NCI-H1092 (cell line): ENCODE measurements around the gene EPHB2.
"Not testable (repeated sequence)": the region's sequence is repeated elsewhere in the genome, so short reads cannot be mapped to it uniquely, and the experiment has no call there.

Experiments used
- DNase-seq: peaks from one replicate; lab custom pipeline; 2025; lab: John Stamatoyannopoulos, UW

The EPHB2 gene

DNA sequence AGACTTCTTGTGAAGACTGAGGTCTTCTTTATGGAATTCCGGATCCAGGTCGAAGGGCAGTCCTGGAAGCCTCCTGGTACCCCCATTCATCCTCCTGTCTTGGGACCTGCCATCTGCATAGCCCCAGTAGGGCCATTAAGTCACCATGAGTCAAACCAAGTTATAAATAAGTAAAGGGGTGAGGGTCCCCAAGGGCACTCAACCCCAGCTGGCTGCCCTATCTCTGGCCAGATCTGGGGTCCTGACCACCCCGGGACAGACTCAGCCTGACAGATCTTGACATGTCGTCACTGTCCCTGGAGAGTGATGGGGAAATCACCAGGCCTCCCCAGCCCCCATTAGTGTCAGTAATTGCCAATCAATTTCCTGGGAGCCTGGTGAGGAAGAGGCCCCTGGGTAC, 108.7 kb downstream of the EPHB2 start:
- no peak for DNase-seq

DNA sequence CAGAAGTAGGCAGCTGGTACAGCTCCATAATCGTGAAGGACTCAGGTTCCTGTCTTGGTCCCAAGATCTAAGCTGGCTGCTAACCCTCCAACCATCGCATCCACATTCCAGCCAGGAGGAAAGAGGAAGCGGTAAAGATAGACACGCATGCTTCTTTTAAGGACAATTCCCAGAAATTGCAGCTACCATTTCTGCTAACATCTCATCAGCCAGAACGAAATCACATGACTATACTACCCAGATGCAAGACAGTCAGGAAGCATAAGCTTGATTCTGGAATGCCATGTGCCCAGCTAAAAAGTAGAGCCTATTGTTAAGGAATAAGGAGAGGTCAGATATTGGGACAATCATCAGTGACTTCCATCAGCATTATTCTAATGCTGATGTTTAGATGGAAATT, 110.4 kb downstream of the EPHB2 start:
- DNase-seq: no peak

DNA sequence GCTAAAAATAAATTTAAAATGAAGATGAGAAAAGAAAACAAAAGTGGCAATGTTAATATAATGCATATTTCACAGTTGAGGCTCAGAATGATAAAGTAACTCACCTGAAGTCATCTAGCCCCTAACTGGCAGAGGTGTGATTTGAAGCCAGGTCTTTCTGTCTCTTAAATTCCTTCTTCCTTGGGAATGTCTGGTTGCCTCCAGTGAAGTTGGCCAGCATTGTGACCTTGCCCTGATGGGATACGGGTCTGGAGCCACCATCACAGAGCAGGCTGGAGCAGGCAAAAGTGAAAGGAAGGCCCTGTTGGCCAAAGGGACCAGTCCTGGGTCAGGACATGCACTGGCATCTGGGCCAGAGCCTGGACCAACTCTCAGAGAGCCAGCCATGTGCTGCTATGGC, 111.7 kb downstream of the EPHB2 start:
- DNase-seq: no peak

DNA sequence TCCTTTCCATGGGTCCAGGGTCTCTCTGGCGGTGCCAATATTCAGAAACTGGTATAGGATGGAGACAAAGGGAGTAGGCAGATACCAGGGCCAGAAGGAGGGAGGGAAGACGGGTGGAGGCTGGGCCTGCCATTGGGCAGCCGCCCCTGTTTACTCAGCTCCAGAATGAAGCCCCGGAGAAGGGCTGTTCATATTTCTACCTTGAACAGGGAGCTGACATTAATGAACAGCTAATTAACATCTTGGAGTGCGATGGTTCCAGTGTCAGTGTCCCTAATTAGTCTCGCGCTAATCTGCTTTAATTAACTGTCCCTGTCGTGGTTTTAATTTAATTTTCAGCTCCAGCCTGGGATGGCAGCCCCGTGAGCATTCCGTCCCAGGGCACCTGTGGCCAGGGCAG, 113.8 kb downstream of the EPHB2 start:
- DNase-seq: no peak

DNA sequence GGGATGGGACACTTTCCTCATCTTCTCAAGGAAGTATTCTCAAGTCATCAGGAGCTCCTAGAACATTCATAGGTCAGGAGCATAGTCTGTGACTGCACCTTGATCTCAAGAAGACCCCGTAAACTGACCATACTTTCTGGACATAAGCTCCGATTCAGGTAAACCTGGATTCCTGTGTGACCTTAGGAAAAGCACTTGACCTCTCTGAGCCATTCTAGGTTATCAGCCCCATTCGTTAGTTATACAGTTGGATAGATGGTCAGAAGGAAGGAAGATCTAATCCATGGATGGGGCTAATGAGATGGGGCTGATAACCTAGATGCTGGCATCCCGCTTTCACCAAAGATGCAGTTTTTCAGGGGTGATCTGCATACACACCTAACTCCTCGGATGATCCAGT, 114.3 kb downstream of the EPHB2 start:
- DNase-seq: no peak

DNA sequence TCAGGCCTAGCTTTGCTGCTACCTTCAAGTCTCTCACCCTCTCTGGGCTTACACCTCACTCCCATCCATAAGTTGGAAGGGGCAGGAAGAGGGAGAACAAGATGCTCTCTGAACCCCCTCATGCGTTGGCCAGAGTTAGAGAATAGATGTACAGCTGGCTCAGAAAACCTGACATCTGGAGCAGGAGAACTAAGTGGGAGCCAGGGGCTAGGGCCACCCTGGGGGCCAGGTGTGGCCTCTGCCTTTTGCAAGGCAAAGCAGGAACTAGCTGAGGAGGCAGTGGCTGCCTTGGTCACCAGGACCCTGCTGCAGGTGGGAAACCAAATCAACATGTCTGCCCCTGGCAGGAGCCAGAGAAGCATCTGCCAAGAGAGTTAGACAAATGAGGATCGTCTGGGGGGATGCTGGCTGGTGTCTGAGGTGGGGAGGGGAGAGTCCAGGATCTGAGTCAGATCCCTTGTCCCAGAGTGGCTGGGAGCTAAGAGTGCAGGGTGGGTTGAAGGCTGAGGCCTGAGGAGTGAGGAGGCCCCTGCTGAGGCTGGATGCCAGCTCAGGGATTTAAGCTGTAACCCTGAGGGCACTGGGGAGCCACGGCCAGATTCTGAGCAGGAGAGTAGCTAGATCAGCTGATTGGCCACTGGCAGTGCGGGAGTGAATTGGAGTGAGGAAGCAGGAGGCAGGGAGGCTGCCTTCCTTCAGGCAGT, 115.0 kb downstream of the EPHB2 start:
- no peak for DNase-seq

DNA sequence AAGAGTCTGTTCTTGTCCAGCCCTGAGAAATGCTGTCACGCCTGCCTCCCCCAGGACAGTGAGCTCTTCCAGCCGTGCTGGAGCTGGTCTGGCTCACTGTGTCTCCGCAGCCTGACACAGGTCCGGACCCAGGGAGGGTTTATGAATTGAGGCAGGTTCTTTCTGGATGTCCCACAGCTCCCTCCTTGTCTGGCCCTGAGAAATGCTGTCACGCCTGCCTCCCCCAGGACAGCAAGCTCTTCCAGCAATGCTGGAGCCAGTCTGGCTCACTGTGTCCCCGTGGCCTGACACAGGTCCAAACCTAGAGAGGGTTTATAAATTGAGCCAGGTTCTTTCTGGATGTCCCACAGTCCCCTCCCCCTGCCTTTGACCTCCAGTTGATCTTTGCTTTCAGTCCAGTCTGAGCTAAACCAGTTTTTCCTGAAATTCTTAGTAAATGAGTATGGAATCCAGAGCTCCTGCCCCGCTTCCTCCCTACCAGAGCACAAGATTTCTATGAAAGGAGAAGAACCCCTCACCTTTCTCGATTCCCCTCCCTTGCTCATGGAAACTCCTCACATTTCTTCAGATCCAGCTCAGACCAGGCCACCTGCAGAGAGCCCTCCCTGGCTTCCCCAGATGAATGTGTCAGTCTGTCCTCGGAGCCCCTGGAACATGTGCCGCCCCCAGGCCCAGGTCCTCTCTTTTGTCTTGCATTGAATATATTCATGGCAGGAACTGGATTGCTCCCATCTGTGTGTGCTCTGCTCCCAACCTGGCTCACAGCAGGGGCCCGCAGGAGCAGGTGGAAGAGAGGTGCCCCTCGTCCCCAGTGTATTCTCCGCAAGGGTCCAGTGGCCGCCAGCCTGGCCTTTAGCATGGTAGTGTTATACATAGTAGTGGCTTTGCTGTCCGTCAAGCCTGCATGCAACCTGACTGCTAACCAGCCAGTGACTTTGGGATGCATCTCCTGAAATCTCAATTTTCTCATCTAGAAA, 116.3 kb downstream of the EPHB2 start:
- DNase-seq: peak; percentile 15

DNA sequence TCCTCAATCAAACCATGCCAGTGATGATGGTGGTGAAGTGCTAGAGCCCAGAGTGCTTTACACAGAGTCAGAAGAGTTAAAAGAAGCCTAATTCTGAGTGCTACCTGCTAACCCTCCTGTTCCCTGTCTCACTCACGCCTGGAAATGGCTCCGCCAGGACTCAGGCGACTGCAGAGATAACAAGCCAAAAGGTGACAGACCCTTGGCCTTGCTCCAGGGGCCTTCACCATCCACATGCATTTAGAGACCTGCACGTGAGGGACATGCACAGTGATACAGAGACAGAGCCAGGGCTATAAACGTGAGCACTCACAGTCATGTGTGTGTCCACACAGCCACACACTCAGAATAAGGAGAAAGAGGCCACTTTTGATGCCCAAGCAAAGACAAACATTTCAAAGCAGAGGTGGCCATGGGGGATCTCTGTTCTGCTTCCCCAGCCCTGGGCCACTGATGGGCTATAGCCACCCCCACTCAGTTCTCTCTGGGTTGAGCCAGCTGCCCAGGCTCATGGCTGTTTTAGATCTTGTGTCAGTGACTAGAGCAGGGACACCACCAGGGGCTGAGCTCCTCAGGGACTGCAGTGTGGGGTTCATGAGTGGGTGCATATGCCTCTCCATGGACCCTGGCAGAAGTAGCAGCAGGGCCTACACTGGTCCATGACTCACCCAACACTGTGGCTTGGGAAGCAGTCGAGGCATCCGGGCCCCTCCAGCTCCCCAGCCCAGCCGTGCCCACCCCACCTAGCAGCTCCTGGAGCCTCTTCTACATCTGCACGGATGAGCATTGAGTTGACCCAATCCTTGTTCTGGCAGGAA, 117.2 kb downstream of the EPHB2 start:
- no peak for DNase-seq

DNA sequence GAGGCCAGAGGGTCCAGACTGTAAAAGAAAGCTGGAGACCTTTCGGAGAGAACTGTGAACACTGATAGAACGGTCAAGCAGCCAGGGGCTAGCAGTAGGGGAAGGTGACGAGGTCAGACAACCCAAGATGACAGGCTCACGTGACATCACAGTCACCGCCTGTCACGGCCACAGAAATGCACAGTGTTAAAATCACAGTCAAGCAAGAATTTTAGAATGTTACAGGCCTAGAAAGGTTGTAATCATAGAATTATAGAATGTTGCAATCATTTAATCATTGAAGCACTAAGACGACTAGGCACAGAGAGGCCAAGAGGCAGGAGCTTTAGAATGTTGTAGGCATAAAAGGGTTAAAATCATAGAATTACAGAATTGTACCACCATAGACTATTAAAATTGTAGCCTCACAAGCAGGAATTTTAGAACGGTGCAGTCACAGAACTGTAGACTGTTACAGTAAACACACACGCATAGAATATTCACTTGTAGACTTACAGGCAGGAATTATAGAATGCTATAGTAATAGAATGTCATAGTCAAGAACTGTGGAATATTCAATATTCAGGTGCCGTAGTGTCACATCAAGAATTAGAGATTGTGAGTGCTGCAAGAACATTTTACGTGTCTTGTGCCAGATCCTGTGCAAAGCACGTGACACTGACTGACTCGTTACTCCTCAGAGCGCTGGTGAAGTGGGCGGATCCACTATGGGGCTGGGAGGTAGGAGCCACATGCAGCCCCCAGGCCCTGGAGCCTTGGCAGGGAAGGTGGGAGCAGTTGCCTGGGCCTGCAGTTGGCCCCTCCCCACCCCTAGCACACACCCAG, 118.1 kb downstream of the EPHB2 start:
- DNase-seq: no peak

DNA sequence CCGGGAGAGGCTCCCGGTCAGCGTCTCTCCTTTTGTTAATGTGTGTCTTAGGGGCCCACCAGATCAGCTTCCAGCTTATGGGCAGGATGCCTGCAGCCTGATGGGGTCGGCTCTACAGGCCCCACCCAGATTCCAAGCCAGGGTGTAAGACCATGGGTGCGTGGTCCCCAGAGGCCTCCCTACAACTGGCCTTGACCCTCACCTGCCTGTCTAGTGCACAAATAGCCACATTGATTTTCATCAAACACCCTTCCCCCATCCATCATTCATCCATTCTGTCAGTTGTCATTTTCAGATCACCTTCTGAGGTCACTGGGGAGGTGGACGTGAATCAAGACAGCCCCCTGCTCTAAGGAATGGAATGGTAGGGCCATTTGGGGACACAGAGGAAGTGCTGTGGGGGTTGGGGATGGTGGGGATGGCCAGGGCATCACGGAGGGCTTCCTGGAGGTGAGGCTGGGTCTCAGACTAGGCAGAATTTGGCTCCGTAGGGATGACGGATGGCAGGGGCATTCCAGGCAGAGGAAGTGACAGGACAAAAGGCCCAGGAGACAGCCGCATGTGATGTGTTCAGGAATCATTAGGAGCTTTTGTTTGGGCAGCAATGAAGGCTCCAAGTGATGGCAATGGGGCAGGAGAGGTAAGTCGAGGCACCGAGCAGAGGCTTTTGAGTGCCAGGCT, 118.8 kb downstream of the EPHB2 start:
- DNase-seq: no peak

DNA sequence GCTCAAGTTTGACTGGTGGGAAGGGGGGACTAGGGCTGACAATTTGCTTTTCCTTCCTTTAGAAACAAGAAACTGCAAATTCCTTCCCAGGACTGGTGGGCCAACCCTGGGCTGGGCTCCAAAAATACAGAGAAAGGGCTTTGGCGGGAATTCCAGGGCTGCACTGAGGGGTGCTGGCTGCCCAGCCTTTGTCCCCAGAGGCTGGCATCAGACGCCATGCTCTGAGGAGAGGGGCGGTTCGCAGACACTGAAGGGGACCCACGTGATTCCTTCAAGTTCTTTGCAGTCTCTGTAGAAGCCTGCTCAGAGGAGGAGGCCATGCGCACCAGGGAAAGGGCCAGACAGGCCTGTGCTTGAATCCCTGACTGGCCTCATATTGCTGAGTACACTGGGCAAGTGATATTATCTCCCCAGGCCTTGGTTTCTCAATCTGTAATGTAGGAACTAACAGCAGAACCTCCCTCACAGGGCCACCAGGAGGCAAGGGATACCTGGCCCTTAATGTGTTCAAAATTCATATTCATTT, 119.5 kb downstream of the EPHB2 start:
- no peak for DNase-seq

DNA sequence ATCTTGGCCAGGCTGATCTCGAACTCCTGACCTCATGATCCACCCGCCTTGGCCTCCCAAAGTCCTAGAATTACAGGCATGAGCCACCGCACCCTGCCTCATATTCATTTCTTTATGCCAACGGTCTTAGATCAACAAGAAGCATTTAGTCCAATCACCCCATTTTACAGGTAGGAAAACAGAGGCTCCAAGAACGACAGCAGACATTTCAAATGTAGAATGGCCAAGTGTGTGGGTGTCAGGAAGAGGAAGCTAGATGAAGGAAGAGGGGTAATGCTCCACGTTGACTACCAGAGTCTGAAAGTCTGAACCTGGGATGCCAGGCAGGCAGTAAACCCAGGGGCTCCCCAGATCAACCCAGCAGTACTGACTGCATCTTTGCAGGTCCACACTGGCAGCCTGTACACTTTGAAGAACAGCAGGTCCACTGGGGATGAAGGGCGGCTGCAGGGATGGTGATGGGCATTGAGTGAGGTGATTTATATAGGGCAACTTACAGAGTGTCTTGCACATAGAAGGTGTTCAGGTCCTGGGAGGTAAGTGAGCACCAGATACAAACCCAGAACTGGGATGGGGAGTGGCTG, 120.2 kb downstream of the EPHB2 start:
- DNase-seq: no peak

DNA sequence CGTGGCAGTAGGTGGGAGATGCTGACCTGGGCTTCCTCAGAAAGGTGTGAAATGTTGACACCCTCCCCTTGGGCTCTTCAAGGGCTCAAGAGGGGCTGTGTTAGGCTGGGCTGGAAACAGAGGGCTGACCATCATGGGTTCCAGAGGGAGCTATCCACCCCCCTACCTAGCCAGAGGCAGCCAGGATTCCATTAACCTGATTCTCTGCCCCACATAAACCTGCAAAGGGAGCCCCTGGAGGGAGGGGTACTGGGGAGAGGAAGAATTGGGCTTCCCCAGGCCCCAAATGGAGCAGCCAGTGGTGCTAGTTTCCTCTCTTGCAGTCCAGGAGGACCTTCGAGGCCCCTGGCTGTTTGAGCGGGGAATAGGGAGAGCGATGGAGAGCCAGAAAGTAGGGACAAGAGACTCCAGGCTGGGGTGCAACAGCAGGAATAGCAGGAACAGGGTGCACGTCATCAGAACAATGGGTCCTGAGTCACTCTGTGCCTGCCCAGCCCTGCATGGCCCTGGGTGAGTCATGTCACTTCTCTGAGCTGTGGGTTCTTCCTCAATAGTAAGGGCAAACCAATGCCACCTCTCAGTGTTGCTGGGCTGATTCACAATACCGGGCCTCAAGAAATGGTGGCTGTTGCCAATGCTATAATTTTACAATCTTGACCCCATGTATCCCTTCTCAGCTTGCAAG, 121.2 kb downstream of the EPHB2 start:
- DNase-seq: no peak

DNA sequence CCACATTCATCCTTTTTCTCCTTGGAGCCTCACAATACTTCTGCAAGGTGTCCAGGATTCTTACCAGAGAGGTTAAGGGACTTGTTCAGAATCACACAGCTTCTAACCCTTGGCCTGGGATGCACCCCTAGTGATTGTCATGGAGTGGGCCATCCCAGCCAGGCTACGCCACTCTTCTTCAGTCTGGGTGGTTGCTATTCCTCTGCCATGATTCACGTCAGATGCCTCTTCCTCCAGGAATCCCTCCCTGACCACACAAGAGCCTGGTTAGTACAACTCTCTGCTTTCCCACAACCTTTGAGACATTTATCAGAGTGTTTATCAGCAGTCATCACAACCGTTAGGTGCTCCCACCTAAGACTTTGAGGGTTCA, 121.8 kb downstream of the EPHB2 start:
- DNase-seq: no peak

DNA sequence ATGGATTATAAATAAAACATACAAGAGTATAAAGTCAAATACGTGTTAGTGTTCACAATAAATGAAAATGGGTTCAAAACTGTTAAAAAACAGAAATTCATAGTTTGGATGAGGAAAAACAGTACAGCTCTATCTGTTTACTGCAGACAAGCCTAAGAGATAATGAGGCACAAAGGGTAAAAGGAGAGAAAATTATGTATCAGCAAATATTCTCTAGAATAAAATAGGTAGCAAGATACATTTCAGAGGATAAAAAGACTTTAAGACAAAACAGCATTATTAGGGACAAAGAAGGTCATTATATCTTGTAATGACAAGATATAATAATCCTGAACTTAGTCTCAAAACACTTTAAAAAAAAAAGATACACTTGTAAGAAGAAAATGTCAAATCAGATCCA, 123.1 kb downstream of the EPHB2 start:
- no peak for DNase-seq

DNA sequence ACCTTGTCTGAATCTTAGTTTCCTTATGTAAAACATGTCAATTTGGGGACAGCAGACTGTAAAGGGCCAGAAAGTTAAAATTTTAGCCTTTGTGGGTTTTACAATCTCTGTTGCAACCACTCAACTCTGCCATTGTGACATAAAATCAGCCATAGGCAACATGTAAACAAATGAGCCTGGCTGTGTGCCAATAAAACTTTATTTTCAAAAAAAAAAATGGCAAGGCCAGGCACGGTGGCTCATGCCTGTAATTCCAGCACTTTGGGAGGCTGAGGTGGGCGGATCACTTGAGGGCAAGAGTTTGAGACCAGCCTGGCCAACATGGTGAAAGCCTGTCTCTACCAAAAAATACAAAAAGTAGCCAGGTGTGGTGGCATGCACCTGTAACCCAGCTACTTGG, 123.8 kb downstream of the EPHB2 start:
- not testable (repeated sequence) for DNase-seq

DNA sequence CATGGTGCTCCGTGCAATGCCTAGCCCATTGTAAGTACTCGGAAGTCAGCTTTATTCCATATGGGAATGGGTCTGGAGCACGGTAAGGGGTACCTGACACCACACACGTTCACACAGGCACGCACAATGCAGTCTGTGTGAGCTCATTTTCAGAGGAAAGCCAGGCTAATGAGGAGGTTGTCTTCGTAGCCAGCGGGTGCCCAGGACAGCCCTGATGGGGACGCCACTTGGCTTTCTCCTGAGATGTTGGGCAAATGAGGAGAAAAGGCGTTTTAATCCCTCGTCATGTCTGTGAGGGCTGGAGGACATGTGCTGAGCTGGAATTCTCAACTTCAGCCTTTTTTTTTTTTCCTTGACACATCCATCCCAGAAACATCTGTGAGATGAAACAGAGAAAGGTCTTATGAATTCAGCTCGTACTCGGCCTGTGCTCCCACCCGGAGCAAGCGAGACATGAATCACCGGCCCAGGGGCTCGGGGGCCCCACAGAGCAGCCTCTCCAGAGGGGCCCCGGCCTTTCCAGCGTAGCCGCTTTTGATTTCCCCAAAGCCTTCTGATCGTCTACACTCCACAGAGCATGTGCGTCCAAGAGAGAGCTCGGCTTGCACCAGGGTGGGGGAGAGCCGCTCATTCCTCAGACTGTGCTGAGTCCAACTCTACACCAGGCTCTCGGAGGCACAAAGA, 125.1 kb downstream of the EPHB2 start:
- no peak for DNase-seq

DNA sequence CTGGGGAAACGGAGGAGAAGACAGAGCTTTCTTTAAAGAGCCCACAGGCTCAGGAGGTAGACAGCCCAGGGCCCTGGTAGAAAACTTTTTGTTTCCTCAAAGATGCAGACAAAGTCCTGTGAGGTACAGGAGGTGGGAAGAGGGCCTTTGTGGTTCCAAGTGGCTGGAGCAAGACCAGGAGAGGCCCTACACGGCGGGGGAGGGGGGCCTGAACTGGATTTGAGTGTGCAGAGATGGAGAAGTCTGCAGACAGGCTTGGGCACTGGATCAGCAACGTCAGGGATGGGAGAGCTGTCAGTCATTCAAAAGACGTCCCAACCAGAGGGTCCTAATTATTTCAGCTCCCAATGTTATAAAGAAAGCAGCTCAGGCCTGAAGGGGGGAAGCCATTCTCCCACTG, 126.2 kb downstream of the EPHB2 start:
- no peak for DNase-seq

DNA sequence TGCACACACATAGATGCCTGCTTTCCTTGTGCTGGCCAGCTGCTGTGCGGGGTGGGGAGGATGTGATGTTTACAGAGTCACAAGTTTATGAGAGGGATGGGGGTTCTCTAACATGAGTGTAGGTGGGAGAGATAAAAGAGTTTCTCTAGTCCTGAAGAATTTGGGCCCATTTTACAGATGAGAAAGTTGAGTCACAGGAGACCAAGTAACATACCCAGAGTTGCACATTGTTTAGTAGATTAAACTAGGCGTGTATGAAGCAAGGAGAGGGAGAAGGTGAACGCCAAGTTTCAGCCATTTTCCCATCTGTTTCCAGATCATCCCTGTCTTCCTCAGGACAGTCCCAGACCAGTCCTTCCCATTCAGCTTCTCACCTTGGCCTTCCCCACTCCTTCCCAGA, 126.7 kb downstream of the EPHB2 start:
- DNase-seq: no peak
